ENCODE data around the gene TK1.

DNA sequence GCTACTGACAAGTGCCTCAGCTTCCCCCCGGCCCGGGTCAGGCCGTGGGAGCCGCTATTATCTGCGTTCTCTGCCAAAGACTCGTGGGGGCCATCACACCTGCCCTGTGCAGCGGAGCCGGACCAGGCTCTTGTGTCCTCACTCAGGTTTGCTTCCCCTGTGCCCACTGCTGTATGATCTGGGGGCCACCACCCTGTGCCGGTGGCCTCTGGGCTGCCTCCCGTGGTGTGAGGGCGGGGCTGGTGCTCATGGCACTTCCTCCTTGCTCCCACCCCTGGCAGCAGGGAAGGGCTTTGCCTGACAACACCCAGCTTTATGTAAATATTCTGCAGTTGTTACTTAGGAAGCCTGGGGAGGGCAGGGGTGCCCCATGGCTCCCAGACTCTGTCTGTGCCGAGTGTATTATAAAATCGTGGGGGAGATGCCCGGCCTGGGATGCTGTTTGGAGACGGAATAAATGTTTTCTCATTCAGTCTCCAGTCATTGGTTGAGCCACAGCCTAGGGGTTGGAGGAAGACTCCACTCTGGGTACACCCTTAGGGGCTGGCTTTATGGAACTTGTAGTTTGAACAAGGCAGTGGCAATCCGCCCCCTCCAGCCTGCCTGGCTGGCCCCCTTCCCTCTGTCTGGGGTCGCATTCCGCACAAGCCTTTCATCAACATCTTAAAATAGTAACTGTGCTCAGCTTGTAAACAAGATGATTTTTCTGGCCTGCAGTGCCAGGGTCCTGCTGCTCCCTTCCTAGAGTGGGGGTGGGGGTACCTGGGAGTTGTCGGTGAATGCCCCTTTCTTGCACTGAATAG, 14.4 kb downstream of the TK1 start:
- TF ChIP-seq, protein P1, sequence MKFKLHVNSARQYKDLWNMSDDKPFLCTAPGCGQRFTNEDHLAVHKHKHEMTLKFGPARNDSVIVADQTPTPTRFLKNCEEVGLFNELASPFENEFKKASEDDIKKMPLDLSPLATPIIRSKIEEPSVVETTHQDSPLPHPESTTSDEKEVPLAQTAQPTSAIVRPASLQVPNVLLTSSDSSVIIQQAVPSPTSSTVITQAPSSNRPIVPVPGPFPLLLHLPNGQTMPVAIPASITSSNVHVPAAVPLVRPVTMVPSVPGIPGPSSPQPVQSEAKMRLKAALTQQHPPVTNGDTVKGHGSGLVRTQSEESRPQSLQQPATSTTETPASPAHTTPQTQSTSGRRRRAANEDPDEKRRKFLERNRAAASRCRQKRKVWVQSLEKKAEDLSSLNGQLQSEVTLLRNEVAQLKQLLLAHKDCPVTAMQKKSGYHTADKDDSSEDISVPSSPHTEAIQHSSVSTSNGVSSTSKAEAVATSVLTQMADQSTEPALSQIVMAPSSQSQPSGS (CRISPR knock-in tag; IDR thresholded peaks at IDR 0.05; ENCODE audit: borderline replicate concordance, low read depth), result no peak
- TF ChIP-seq CREM (CRISPR knock-in tag; IDR thresholded peaks at IDR 0.05), result no peak
- TF ChIP-seq, protein P2, sequence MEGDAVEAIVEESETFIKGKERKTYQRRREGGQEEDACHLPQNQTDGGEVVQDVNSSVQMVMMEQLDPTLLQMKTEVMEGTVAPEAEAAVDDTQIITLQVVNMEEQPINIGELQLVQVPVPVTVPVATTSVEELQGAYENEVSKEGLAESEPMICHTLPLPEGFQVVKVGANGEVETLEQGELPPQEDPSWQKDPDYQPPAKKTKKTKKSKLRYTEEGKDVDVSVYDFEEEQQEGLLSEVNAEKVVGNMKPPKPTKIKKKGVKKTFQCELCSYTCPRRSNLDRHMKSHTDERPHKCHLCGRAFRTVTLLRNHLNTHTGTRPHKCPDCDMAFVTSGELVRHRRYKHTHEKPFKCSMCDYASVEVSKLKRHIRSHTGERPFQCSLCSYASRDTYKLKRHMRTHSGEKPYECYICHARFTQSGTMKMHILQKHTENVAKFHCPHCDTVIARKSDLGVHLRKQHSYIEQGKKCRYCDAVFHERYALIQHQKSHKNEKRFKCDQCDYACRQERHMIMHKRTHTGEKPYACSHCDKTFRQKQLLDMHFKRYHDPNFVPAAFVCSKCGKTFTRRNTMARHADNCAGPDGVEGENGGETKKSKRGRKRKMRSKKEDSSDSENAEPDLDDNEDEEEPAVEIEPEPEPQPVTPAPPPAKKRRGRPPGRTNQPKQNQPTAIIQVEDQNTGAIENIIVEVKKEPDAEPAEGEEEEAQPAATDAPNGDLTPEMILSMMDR (IDR thresholded peaks at IDR 0.05), result no peak
- no peak for TF ChIP-seq GRHL2 (CRISPR knock-in tag; IDR thresholded peaks at IDR 0.05; ENCODE audit: insufficient replicate concordance, severe bottlenecking)
- TF ChIP-seq, protein P3, sequence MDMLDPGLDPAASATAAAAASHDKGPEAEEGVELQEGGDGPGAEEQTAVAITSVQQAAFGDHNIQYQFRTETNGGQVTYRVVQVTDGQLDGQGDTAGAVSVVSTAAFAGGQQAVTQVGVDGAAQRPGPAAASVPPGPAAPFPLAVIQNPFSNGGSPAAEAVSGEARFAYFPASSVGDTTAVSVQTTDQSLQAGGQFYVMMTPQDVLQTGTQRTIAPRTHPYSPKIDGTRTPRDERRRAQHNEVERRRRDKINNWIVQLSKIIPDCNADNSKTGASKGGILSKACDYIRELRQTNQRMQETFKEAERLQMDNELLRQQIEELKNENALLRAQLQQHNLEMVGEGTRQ (CRISPR knock-in tag; IDR thresholded peaks at IDR 0.05), result no peak
- no peak for TF ChIP-seq ATF1 (CRISPR knock-in tag; IDR thresholded peaks at IDR 0.05)
- TF ChIP-seq SOX15 (CRISPR knock-in tag; IDR thresholded peaks at IDR 0.05), result no peak
- TF ChIP-seq, protein P4, sequence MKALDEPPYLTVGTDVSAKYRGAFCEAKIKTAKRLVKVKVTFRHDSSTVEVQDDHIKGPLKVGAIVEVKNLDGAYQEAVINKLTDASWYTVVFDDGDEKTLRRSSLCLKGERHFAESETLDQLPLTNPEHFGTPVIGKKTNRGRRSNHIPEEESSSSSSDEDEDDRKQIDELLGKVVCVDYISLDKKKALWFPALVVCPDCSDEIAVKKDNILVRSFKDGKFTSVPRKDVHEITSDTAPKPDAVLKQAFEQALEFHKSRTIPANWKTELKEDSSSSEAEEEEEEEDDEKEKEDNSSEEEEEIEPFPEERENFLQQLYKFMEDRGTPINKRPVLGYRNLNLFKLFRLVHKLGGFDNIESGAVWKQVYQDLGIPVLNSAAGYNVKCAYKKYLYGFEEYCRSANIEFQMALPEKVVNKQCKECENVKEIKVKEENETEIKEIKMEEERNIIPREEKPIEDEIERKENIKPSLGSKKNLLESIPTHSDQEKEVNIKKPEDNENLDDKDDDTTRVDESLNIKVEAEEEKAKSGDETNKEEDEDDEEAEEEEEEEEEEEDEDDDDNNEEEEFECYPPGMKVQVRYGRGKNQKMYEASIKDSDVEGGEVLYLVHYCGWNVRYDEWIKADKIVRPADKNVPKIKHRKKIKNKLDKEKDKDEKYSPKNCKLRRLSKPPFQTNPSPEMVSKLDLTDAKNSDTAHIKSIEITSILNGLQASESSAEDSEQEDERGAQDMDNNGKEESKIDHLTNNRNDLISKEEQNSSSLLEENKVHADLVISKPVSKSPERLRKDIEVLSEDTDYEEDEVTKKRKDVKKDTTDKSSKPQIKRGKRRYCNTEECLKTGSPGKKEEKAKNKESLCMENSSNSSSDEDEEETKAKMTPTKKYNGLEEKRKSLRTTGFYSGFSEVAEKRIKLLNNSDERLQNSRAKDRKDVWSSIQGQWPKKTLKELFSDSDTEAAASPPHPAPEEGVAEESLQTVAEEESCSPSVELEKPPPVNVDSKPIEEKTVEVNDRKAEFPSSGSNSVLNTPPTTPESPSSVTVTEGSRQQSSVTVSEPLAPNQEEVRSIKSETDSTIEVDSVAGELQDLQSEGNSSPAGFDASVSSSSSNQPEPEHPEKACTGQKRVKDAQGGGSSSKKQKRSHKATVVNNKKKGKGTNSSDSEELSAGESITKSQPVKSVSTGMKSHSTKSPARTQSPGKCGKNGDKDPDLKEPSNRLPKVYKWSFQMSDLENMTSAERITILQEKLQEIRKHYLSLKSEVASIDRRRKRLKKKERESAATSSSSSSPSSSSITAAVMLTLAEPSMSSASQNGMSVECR (CRISPR knock-in tag; IDR thresholded peaks at IDR 0.05; ENCODE audit: borderline replicate concordance), result no peak
- TF ChIP-seq EMX1 (CRISPR knock-in tag; IDR thresholded peaks at IDR 0.05), result no peak

Data from WTC11 (cell line).